HG03103 (cell line): ENCODE data around the gene TRPM2.

Experiments
- ATAC-seq: cut with Tn5 transposase; IDR thresholded peaks from one replicate; pipeline ENCODE4 v1.9.1; 2021; ENCODE audit warnings: low read depth; ENCODE audit not compliant: unreplicated experiment

The TRPM2 gene

GRCh38 chr21:44424608-44425306, 71.3 kb downstream of the TRPM2 start:
- no peak for ATAC-seq

DNA sequence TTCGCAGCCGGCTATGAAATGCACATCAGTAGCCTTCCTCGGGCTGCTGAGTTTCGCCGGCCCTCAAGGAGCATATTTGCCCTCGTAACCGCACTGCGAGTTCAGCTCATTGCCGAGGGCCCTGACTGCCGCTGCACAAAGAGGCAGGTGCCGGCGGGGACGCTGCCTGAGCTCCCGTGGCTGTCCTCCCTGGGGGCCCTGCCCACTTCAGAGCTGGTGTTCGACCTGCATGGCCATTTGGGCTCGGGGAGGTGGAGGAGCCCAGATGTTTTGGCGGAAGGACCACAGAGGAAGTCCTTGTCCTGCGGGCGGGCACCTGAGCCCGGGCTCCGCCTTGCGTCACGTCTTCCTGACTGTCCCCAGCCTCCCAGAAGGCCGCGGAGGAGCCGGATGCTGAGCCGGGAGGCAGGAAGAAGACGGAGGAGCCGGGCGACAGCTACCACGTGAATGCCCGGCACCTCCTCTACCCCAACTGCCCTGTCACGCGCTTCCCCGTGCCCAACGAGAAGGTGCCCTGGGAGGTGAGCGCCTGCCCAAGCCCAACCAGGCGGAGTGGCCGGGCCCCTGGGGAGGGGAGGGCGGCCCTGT, 72.0 kb downstream of the TRPM2 start:
- no peak for ATAC-seq

DNA sequence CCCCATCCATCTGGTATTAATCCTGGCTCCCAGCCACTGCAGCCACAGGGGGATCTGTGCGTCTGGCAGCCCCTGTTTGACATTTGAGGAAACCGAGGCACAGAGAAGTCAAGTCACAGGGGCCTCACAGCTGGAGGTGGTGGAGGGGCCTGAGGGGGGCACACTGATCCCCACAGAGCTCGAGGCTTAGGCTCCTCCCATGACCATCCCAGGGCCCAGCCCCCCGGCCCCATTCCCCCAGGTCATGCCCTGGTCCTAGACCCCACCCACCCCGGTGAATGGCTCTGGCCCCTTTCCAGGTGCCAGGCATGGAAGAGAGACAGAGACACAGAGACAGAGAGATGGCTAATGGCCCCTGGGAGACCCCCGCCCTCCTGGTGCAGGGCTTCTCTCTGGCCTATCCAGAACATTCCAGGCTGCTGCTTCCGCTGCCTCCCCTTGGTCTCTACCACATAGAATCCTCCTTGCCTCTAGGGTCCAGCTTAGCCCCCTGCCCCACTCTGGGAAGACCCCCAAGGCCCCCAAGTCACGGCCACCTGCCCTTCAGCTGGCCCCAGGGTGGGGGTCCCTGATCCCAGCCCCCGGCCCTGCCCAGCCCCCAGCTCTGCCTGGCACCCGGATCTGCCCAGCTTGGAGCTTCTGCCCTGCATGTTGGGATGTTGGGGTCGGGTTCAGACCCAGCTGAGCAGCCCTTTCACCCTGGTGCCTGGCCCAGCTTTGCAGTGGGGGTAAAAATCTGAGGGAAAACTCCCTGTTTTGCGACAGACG, 72.7 kb downstream of the TRPM2 start:
- no peak for ATAC-seq

DNA sequence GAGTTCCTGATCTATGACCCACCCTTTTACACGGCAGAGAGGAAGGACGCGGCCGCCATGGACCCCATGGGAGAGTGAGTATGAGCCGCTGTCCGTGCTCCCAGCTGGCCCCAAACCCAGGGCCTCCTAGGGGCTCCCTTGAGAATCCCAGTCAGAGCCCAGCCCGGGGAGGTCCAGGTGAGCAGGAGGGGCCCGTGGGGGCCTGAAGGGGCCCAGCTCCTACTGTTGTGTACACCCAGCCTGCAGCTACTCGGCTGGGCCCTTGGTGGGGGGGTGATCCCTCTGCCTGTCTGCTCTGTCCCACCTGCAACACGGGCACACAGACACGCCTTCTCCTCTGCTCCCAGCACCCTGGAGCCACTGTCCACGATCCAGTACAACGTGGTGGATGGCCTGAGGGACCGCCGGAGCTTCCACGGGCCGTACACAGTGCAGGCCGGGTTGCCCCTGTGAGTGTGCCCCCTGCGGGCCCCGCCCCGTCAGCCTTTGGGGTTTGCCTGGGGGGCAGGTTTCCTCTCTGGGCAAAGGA, 73.3 kb downstream of the TRPM2 start:
- ATAC-seq = no peak

- no peak for ATAC-seq
Measured at GRCh38 chr21:44427241-44428120, 74.1 kb downstream of the TRPM2 start.

- ATAC-seq = no peak
Measured at GRCh38 chr21:44428281-44428960, 75.0 kb downstream of the TRPM2 start.

DNA sequence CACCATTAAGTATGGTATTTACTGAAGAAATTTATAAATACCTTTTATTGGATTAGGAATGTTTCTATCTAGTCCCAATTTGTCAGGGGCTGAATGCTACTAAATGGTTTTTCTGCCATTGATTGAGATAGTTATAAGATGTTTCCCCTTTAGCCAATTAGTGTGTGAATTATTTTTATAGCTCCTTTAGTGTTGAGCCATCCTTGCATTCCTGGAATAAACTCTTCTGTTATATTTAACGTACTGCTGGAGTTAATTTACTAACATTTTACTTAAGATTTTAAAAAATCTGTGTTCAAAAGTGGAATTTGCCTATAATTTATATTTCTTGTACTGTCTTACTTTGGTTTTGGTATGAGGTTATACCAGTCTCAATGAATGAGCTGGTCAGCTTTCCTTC, 76.5 kb downstream of the TRPM2 start:
- ATAC-seq = no peak

GRCh38 chr21:44431300-44431699, 77.9 kb downstream of the TRPM2 start:
- ATAC-seq = no peak

DNA sequence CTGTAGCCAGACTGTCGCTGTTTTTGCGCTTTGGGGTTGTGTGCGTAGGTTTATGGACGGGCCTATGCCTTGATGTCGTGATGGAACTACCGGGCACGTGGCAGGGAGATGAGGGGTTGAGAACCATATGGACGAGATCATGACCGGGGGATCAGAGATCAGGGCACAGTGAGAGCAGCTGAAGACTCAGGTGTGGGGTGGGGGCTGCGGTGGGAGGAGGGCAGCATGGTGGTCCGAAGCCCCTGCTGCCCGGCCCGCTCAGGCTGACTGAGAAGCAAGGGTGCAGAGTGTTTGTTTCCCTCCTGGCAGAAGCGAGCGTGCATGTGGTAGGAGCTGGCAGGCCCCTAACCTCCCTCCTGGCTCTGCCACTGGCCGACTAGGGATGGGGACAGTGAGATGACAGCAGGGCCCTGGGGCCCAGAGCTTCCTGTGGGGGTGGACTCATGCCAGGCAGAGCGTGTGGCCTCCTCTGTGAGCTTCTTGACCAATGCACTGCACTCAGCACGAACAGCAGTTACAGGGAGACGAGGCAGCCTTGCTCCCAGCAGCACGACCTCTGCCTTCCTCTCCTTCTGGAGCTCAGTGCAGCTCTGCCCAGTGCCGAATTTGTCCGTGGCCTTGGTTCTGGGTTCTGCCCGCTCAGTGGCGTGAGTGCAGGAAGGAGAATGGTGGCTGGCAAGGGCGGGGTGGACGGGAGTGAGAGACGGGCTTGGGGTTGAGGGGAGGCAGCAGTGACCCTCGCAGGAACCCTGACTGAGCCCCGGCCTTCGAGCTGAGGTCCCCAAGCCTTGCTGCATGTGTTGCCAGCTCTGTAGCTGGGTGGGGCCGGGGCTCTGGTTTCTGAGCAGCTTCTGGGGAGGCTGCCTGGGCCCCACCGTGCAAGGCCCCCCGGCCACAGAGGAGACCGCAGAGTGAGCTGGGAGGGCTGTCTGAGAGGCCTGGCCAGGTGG, 79.7 kb downstream of the TRPM2 start:
- ATAC-seq = no peak

DNA sequence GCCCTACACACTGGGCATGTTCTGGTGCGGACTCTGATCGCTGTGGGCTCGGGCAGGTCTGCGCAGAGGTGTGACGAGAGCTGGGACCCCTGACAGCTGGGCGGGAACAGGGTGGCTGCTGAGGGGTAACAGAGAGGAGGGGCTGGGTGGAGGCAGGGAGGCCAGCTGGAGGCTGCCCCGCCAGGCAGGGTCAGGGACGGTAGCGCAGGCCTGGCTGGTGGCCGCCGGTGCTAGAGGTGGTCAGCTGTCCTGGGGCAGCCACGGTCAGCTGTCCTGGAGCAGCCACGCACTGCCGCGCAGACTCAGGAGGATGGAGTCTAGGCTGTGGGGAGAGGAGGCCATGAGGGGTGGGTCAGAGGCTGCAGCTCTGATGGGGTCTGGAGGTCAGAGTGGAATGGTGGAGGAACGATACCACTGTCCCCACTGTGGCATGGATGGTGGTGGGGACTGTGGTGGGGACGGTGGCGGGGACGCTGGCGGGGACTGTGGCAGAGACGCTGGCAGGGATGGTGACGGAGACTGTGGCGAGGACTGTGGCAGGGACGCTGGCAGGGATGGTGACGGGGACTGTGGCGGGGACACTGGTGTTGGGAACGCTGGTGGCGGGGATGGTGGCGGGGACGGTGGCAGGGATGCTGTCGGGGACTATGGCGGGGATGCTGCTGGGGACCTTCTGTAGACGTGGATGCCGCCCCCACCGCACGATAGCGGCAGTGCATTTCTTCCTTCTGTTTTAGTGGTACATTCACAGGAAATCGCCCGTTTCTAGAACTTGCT, 80.6 kb downstream of the TRPM2 start:
- ATAC-seq = no peak

GRCh38 chr21:44434568-44434925, 81.1 kb downstream of the TRPM2 start:
- ATAC-seq = no peak

GRCh38 chr21:44434936-44435635, 81.7 kb downstream of the TRPM2 start:
- no peak for ATAC-seq

GRCh38 chr21:44436111-44436611, 82.7 kb downstream of the TRPM2 start:
- ATAC-seq = no peak

DNA sequence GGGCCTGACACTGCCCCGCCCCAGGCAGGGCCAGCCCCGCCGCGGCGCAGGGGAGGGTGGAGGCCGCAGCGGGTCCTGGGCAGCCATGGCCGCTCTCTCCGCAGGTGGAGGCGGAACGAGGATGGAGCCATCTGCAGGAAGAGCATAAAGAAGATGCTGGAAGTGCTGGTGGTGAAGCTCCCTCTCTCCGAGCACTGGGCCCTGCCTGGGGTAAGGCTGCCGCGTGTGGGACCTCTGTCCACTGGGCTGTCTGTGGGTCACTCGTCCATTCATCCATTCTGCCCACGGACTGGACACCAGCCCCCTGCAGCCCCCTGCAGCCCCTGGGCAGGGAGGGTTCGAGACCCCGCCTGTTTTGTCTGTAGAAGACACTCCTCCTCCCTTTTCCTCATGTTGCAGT, 83.5 kb downstream of the TRPM2 start:
- ATAC-seq = no peak

- no peak for ATAC-seq
Measured at GRCh38 chr21:44437371-44437695, 83.9 kb downstream of the TRPM2 start.

DNA sequence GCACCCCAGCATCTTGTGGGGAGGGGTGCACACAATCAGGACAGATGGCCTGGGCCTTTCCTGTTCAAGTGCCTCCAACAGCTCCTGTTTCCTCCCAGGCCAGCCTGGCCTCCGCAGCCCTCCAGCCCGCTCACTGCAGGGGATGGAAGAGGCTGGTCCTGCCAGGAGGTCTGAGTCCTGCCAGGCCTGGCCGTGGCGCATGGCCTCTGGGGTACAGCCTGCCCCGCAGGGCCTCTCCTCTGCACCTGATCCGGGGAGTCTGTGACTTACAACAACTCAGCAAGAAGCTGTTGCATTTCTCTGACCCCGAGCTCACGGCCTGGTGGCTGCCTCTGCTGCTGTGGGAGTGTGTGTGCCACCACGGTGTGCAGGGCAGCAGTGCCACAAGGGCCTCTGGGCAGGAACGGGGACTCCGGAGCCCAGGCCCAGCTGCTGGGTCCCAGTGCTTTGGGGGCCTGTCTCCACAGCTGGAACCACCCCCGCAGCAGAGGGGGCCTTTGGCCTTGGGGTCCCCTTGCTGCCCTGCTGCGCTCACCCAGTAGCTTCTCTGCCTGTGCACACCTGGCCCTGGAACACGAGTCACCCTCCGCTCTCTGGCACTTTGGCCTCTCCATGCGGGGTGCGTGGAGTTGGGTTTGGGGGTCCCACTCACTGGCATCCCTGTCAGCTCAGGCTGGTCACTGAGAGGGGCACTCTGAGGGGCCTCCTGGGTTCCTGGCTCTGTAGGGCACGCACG, 84.4 kb downstream of the TRPM2 start:
- ATAC-seq = no peak
